22Rv1 (cell line): Measurements from ENCODE around the gene SRP68.

Experiments used
- CTCF ChIP-seq: fragments of 450-650 bp; IDR thresholded peaks from 2 replicates; pipeline ENCODE4 v1.5.1; 2017; ENCODE audit warnings: mild to moderate bottlenecking
- ZFX ChIP-seq: fragments of 450-650 bp; IDR thresholded peaks from 2 replicates; pipeline ENCODE4 v1.6.1; 2017; ENCODE audit warnings: antibody characterized with exemption, borderline replicate concordance

- TF ChIP-seq CTCF: no peak
- TF ChIP-seq ZFX: no peak
These were observed 11.3 kb upstream of the SRP68 start for GRCh38 chr17:76083536-76084182.
